B cell (primary cell): ENCODE results near the gene DYNC2I2. TPM values are rescaled to one million over a fixed set of nuclear protein-coding genes. Genes with fewer than 3 reads are reported as not detected.
"Not testable (repeated sequence)": the region's sequence is repeated elsewhere in the genome, so short reads cannot be mapped to it uniquely, and the experiment has no call there.

Experiments
- ATAC-seq: fragments of 200-7000 bp; cut with Tn5 transposase; one replicate; pipeline ENCODE4 v1.10.0; 2021; ENCODE audit warnings: low read depth, mild to moderate bottlenecking, moderate number of reproducible peaks, moderate library complexity
- CTCF ChIA-PET: fragments of 350-600 bp; sonication (Branson Sonifier 250); formaldehyde crosslinking; loops from one replicate; lab custom pipeline; 2021; ENCODE audit warnings: antibody characterized with exemption, inconsistent platforms; lab: Charles Lee
- POLR2A ChIA-PET: fragments of 350-600 bp; sonication (Branson Sonifier 250); formaldehyde crosslinking; loops from one replicate; lab custom pipeline; 2021; ENCODE audit warnings: antibody characterized with exemption; lab: Charles Lee
- DNase-seq: peaks from one replicate; pipeline ENCODE4 v3.0.0; 2013
- H2AFZ ChIP-seq: 2 replicates; pipeline ENCODE4 v1.6.1; 2012; ENCODE audit warnings: mild to moderate bottlenecking, low read depth, low read length; ENCODE audit not compliant: insufficient read depth, poor library complexity, severe bottlenecking
- H3K27ac ChIP-seq, 2 donors: 1 replicate in 1 of 2; 2 replicates in 1 of 2; pipeline ENCODE4 v1.5.1; 2012 to 2013; ENCODE audit warnings: low read length in 2 of 2, mild to moderate bottlenecking in 2 of 2, moderate library complexity in 1 of 2
- H3K27me3 ChIP-seq, 4 experiments: fragments of 200-600 bp in 1 of 4; sonication (generic) in 1 of 4; replicated peaks in 1 of 4; 1 replicate in 2 of 4; 2 replicates in 2 of 4; pipeline versions ENCODE4 v1.6.1 to v1.7.0; 2013 to 2016; ENCODE audit warnings: low read length in 3 of 4, mild to moderate bottlenecking in 2 of 4, mixed read lengths in 1 of 4, moderate library complexity in 1 of 4; ENCODE audit not compliant: insufficient read depth in 4 of 4, control insufficient read depth in 3 of 4; ENCODE audit errors: control extremely low read depth in 1 of 4
- H3K36me3 ChIP-seq, 2 experiments: replicated peaks in 1 of 2; 1 replicate in 1 of 2; 2 replicates in 1 of 2; pipeline versions ENCODE4 v1.6.1 to v1.7.1; 2013; ENCODE audit warnings: low read length in 1 of 2; ENCODE audit not compliant: insufficient read depth in 2 of 2, control insufficient read depth in 1 of 2; ENCODE audit errors: control extremely low read depth in 1 of 2, extremely low read depth in 1 of 2
- H3K4me1 ChIP-seq, 2 donors: fragments of 200-600 bp in 1 of 2; sonication (generic) in 1 of 2; 1 replicate in 1 of 2; 2 replicates in 1 of 2; pipeline versions ENCODE4 v1.5.1 to v1.6.1; 2013 to 2017; ENCODE audit warnings: low read length in 2 of 2; ENCODE audit not compliant: control insufficient read depth in 2 of 2, insufficient read depth in 2 of 2
- H3K4me2 ChIP-seq: replicated peaks from 2 replicates; pipeline ENCODE3; 2012; ENCODE audit warnings: mild to moderate bottlenecking, low read depth, low read length; ENCODE audit not compliant: poor library complexity, severe bottlenecking
- H3K4me3 ChIP-seq, 5 experiments: fragments of 200-600 bp in 1 of 5; sonication (generic) in 1 of 5; 1 replicate in 3 of 5; 2 replicates in 2 of 5; pipeline versions ENCODE4 v1.5.1 to v1.7.0; 2011 to 2016; ENCODE audit warnings: low read length in 4 of 5, mild to moderate bottlenecking in 4 of 5, low read depth in 2 of 5, control low read depth in 1 of 5, moderate library complexity in 1 of 5; ENCODE audit not compliant: insufficient read depth in 1 of 5; ENCODE audit errors: control extremely low read depth in 1 of 5, extremely low read depth in 1 of 5
- H3K79me2 ChIP-seq: fragments of 200-600 bp; sonication (generic); one replicate; pipeline ENCODE4 v1.6.0; 2016; ENCODE audit warnings: low read length; ENCODE audit not compliant: control insufficient read depth, insufficient read depth
- H3K9ac ChIP-seq: fragments of 200-600 bp; sonication (generic); 2 replicates; pipeline ENCODE4 v1.6.1; 2017; ENCODE audit warnings: mild to moderate bottlenecking, low read length, moderate library complexity
- H3K9me3 ChIP-seq, 3 donors: one replicate each; pipeline versions ENCODE4 v1.6.1 to v1.7.1; 2013; ENCODE audit warnings: low read length in 2 of 3; ENCODE audit not compliant: control insufficient read depth in 2 of 3, insufficient read depth in 1 of 3; ENCODE audit errors: control extremely low read depth in 1 of 3
- H4K20me1 ChIP-seq: 2 replicates; pipeline ENCODE4 v1.6.0; 2012; ENCODE audit warnings: mild to moderate bottlenecking, low read length; ENCODE audit not compliant: insufficient read depth, control insufficient read depth, poor library complexity, severe bottlenecking
- H3K27ac Mint-ChIP-seq: one replicate; pipeline ENCODE4 v1.8.0; 2021; ENCODE audit warnings: mixed read lengths
- H3K27me3 Mint-ChIP-seq: one replicate; pipeline ENCODE4 v1.8.0; 2021; ENCODE audit warnings: mixed read lengths
- H3K4me1 Mint-ChIP-seq: one replicate; pipeline ENCODE4 v1.8.0; 2021; ENCODE audit warnings: mixed read lengths
- H3K4me3 Mint-ChIP-seq: one replicate; pipeline ENCODE4 v1.8.0; 2021; ENCODE audit warnings: mixed read lengths
- H3K9me3 Mint-ChIP-seq: one replicate; pipeline ENCODE4 v1.8.0; 2022; ENCODE audit warnings: mixed read lengths; ENCODE audit not compliant: insufficient read depth
- EZH2 ChIP-seq: IDR thresholded peaks from 2 replicates; pipeline ENCODE4 v1.6.1; 2012; ENCODE audit warnings: borderline replicate concordance, low read depth, mild to moderate bottlenecking, moderate library complexity, low read length; ENCODE audit not compliant: insufficient read depth, poor library complexity, severe bottlenecking
- WGBS: methylation state at CpG from one replicate; pipeline ENCODE4 v1.1.5; 2013; ENCODE audit warnings: missing lambda C conversion rate; ENCODE audit not compliant: insufficient coverage; 5-methylcytosine and 5-hydroxymethylcytosine counted together
- intact Hi-C: fragments of 100-400 bp; cut with micrococcal nuclease; formaldehyde crosslinking; loops from one replicate; pipeline ENCODE4 v1.10.0; 2022
- polyA plus RNA-seq: library from polyadenylated mRNA; depleted of rRNA; stranded (reverse); fragments of >200 nt; gene quantifications from 2 replicates; pipeline ENCODE4 v1.2.3, GENCODE V29; 2012
- total RNA-seq, 2 donors: library from RNA; stranded (reverse); fragments of 120-200 nt in 1 of 2; gene quantifications; 1 replicate in 1 of 2; 2 replicates in 1 of 2; pipeline versions ENCODE4 v1.2.3 to v1.2.4, GENCODE V29; 2013 to 2022
- TF ChIP-seq, protein P1 (sequence below): fragments of 200-600 bp; IDR thresholded peaks from one replicate; pipeline ENCODE4 v1.8.0; 2022; ENCODE audit warnings: antibody characterized with exemption, mild to moderate bottlenecking

DYNC2I2 gene
- total and polyA plus RNA-seq, 2 donors (not counting 1 experiment from before 2014, with no cell fraction given): 76.6 to 109 TPM

- no peak overlapping the region for H2AFZ ChIP-seq
- TF ChIP-seq, protein P1, sequence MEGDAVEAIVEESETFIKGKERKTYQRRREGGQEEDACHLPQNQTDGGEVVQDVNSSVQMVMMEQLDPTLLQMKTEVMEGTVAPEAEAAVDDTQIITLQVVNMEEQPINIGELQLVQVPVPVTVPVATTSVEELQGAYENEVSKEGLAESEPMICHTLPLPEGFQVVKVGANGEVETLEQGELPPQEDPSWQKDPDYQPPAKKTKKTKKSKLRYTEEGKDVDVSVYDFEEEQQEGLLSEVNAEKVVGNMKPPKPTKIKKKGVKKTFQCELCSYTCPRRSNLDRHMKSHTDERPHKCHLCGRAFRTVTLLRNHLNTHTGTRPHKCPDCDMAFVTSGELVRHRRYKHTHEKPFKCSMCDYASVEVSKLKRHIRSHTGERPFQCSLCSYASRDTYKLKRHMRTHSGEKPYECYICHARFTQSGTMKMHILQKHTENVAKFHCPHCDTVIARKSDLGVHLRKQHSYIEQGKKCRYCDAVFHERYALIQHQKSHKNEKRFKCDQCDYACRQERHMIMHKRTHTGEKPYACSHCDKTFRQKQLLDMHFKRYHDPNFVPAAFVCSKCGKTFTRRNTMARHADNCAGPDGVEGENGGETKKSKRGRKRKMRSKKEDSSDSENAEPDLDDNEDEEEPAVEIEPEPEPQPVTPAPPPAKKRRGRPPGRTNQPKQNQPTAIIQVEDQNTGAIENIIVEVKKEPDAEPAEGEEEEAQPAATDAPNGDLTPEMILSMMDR: no peak
- no peak for TF ChIP-seq EZH2
- no peaks in the 10 kb centered on the region for H3K4me1 ChIP-seq
- H3K9me3 ChIP-seq: no peaks in the 10 kb centered on the region
- DNase-seq (no peak), ATAC-seq (no peak)
- no peak overlapping the region for H3K27ac ChIP-seq
- no peaks in the 10 kb centered on the region for H3K27me3 ChIP-seq
- Mint-ChIP-seq H3K4me1 (no peaks in the 10 kb centered on the region), H3K27me3 (no peaks in the 10 kb centered on the region), H3K9me3 (no peaks in the 10 kb centered on the region), H3K4me3 (no peak overlapping the region), H3K27ac (no peak overlapping the region)
- H3K4me3 ChIP-seq: no peak overlapping the region
- H3K36me3 ChIP-seq: peaks cover 0 to 7% of the 10 kb centered on the region in 2 experiments
- H3K4me2 ChIP-seq: no peak overlapping the region
- peaks cover 42% of the 10 kb centered on the region for H3K79me2 ChIP-seq
- intact Hi-C loops: no loop called here
- no peak overlapping the region for H3K9ac ChIP-seq
- CTCF ChIA-PET: interaction anchor here (1.0 kb wide), 1 partner anchor 27 kb away, joined by 3 read pairs; the partner anchor contains the start of gene PKN3
- peaks cover 9% of the 10 kb centered on the region for H4K20me1 ChIP-seq
- WGBS: 100% methylated on average over 1 of the region's 4 CpGs
- POLR2A ChIA-PET: interaction anchor here (2.0 kb wide), 1 partner anchor 9 kb away, joined by 7 read pairs; no protein-coding TSS in a partner anchor
Observed at GRCh38 chr9:128675382-128675781, 18.7 kb upstream of the DYNC2I2 start.

DNA sequence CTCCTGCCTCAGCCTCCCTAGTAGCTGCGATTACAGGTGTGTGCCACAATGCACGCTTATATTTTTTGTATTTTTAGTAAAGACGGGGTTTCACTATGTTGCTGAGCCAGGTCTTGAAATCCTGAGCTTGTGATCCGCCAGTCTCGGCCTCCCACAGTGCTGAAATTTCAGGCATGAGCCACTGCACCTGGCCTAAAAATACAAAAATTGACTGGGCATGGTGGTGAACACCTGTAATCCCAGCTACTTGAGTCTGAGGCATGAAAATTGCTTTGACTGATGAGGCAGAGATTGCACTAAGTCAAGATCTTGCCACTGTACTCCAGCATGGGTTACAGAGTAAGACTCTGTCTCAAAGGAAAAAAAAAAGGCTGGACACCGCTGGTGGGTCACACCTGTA lies 13.1 kb upstream of the DYNC2I2 start:
- Histone ChIP-seq H3K79me2 (peaks cover 3% of the 10 kb centered on the region), H3K27ac (no peak overlapping the region), H2AFZ (no peak overlapping the region), H4K20me1 (no peaks in the 10 kb centered on the region), H3K4me2 (no peak overlapping the region), H3K4me1 (no peaks in the 10 kb centered on the region), H3K27me3 (no peaks in the 10 kb centered on the region), H3K9ac (no peak overlapping the region), H3K9me3 (no peaks in the 10 kb centered on the region), H3K4me3 (no peak overlapping the region), H3K36me3 (no peaks in the 10 kb centered on the region)
- CTCF ChIA-PET: interaction anchor here (0.7 kb wide), 1 partner anchor 257 kb away, joined by 3 read pairs; no protein-coding TSS in a partner anchor
- WGBS: 100% methylated on average over 4 of the region's 6 CpGs
- DNase-seq (no peak), ATAC-seq (no peak)
- no peaks in the 10 kb centered on the region for H3K9me3 Mint-ChIP-seq
- intact Hi-C loops: no loop called here
- TF ChIP-seq, protein P1: no peak
- TF ChIP-seq EZH2: no peak
- H3K27me3 Mint-ChIP-seq: no peaks in the 10 kb centered on the region
- no peaks in the 10 kb centered on the region for H3K4me1 Mint-ChIP-seq
- H3K4me3 Mint-ChIP-seq: no peak overlapping the region
- POLR2A ChIA-PET: no interaction called here
- no peak overlapping the region for H3K27ac Mint-ChIP-seq

GRCh38 chr9:128666481-128666941 lies 9.9 kb upstream of the DYNC2I2 start:
- WGBS: 95% methylated on average over 6 of the region's 8 CpGs
- ATAC-seq, H3K4me1 ChIP-seq, DNase-seq, H3K27me3 ChIP-seq, H3K9ac ChIP-seq, H3K27me3 Mint-ChIP-seq, H3K79me2 ChIP-seq, H3K4me1 Mint-ChIP-seq, intact Hi-C loops, H3K27ac ChIP-seq, H2AFZ ChIP-seq, H4K20me1 ChIP-seq, H3K27ac Mint-ChIP-seq, H3K4me2 ChIP-seq, H3K9me3 ChIP-seq, H3K36me3 ChIP-seq, H3K4me3 ChIP-seq, H3K4me3 Mint-ChIP-seq, H3K9me3 Mint-ChIP-seq: not testable (repeated sequence)
- ChIA-PET CTCF (interaction anchor here (0.6 to 0.8 kb wide), 2 partner anchors 28 to 271 kb away, joined by 3 to 4 read pairs; no protein-coding TSS in a partner anchor), POLR2A (interaction anchor here (0.7 kb wide), 1 partner anchor 294 kb away, joined by 3 read pairs; no protein-coding TSS in a partner anchor)
